Inferior parietal cortex (tissue), 1 donor: ENCODE data around the gene NDEL1.

ENCODE experiments used
- DNase-seq: peaks from one replicate; pipeline ENCODE4 v3.0.0-alpha.2; 2016; ENCODE audit errors: extremely low spot score

Gene NDEL1

DNA sequence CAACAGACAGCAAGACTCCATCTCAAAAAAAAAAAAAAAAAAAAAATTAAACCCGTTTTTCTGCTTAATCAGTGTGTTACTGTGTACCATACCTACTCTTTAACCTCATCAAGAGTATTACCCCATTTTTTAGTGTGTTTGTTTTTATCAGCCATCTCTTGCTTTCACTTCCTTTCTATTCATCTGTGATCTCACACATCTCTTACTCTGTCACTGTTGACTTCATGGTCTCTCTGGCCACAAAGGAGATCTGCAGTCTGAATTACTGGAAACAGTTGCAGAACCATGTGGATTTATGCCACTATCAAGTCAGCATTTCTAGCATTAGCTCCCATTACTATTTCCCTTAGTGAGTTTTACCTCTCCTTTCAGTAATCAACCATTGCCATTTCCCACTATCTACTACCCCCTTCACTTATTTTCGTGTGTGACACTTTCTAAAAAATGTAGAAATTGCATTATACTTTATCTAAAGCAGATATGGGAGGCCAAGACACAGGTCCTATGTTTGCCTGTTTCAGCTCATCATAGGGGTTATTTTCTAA, 20.1 kb downstream of the NDEL1 start:
- no peak for DNase-seq

GRCh38 chr17:8458128-8458527, 22.4 kb downstream of the NDEL1 start:
- DNase-seq: no peak

GRCh38 chr17:8459107-8459506, 23.4 kb downstream of the NDEL1 start:
- DNase-seq: no peak

GRCh38 chr17:8459831-8460230, 24.1 kb downstream of the NDEL1 start:
- no peak for DNase-seq

GRCh38 chr17:8462564-8462963, 26.9 kb downstream of the NDEL1 start:
- no peak for DNase-seq

- DNase-seq: no peak
Observed at GRCh38 chr17:8463099-8463498, 27.4 kb downstream of the NDEL1 start.

- no peak for DNase-seq
Observed at GRCh38 chr17:8464941-8465340, 29.3 kb downstream of the NDEL1 start.

DNA sequence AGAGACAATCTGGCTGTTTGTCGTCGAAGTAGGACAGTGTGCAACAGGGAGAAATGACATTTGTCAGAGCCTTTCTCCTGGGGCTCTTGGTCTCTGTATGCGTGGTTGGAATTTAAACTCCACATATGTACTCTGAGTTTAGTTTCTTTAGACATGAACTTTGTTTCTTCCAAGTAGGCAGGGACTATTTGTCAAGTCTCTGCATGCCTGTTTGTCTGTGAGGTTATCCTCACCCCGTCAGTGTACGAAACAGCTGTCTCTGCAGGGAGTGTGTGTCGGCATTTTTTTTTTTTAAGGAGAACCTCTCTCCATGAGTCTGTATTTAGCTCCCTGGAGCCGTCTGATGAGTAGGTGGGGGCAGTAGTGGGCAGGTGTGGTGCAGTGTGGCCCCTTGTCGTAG, 29.7 kb downstream of the NDEL1 start:
- DNase-seq: no peak

DNA sequence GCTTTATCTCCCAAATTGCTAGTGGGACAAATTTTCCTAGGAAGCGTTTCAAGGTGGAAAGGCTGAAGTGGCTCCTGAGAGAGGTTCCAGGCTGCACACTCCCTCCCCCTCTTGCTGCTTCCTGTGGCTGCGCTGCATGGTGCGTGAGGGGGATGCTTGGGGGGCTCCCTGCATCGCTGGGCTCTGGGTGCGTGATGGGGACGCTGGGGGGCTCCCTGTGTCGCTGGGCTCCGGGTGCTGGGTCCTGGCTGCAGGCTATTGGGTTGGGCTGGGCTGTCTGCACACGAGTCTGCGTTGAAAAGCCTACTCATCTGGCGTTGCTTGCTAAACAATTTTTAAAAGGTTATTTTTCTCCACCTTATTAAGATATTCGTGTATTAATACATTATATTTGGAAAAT, 30.1 kb downstream of the NDEL1 start:
- no peak for DNase-seq

GRCh38 chr17:8466456-8466855, 30.8 kb downstream of the NDEL1 start:
- no peak for DNase-seq

GRCh38 chr17:8466873-8467272, 31.2 kb downstream of the NDEL1 start:
- no peak for DNase-seq

- no peak for DNase-seq
Observed at GRCh38 chr17:8467527-8467926, 31.8 kb downstream of the NDEL1 start.

DNA sequence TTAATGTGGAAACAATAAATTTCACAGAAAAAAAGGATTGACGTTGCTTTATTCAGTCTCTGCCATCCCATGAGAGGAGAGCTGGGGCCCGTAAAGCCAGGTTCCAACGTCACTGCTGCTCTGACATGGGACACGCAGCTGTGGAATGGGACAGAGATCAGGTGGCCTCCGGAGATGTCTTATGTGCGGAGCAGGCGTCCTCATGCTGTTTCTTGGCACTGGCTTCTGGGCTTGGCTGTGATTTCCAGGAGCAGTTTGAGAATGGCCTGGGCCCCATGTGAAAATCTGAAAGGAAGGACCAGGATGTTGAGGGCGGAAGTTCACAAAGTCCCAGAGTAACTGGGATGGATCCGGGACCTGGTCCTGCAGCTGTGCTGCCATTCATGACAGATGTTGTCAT, 32.4 kb downstream of the NDEL1 start:
- no peak for DNase-seq

GRCh38 chr17:8468980-8469379, 33.3 kb downstream of the NDEL1 start:
- no peak for DNase-seq

GRCh38 chr17:8469964-8470363, 34.3 kb downstream of the NDEL1 start:
- DNase-seq: no peak

GRCh38 chr17:8470447-8471047, 34.9 kb downstream of the NDEL1 start:
- peak; percentile 55 for DNase-seq

DNA sequence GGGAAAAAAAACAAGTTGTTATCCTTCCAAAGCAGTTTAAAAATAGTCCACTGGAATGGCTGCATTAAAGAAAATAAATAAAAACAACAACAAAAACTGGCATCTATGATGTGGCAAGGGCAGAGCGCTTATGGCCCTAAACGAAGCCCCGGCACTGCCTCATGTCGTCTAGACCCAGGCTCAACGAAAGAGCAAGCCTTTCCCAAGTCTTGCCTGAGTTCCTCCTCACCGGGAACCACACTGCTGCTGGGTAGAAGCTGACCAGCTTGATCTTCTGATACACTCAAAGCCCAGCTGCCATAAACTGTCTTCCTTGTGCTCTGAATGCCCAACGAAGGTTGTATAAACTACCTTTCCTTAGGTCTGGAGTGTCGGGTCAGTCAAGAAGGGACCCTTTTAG, 37.0 kb downstream of the NDEL1 start:
- DNase-seq: no peak

DNA sequence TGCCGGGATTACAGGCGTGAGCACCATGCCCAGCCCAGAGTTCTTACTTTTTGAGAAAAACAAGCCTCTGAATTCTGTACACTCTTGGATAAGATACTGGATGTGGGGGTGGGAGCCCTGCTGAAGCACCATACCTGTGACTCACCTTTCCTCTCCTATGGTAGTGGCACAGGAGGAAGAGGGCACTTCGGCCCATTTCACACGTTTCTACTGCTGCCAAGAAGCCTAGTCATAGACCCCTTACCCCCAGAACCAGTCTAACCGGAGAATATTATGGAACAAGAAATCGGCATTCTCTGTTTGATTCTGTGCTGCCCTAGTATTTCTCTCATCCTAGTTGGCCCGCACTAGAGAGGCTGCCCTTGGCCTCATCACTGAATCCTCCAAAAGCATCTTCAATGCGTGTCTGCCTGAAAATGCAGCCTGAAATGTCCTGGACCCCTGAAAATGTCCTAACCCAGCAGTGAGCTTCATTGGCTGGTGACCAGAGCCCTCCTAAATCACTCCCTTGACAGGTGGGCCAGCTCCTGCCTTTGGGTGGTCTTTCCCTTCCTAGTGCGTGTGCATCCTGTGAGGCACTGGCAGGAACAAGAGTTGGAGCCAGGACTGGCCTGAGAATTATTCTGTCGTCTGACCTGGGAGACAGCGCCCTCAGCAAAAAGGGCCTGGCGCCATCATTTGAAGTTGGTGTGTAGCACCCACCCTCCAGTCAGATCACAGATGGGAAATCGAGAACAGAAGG, 37.9 kb downstream of the NDEL1 start:
- no peak for DNase-seq

DNA sequence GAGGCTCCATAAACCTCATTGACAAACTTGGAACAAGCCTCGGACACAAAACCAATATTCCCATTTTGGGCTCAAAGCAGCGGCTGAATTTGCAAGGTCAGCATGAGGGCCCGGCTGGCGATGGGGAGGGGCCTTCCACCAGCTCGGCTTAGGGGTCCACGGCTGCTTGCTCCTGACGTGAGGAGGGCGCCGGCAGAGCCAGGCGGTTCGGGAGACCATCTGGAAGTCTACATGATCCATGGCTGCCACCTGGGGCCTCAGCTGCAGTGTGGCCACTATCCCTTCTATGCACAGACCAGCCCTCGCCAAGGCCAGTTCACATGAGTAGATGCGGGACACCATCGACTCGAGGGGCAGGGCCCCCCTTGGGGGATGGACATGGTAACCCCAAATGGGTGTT, 39.1 kb downstream of the NDEL1 start:
- DNase-seq: no peak

- no peak for DNase-seq
Observed at GRCh38 chr17:8475227-8475626, 39.5 kb downstream of the NDEL1 start.

- DNase-seq: no peak
Observed at GRCh38 chr17:8475781-8476180, 40.1 kb downstream of the NDEL1 start.

- DNase-seq: no peak
Observed at GRCh38 chr17:8476741-8477140, 41.1 kb downstream of the NDEL1 start.

DNA sequence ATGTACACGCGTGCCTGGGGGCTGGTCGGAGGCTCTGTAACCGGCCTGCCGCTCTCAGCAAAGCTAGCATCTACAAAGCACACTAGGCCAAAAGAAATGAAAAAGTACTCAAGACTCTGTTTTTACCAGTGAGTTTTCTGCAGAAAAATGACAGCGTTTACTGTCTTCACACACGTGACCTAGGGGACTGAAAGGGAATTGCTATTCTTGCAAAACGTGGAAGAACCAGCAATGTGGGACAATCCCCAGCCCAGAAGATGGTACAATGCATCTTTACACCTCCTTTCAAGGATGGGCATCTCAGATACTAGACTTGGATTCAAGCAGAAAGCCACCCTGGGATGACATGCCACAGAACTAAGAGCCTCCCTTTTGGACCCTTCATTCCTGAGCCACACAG, 41.5 kb downstream of the NDEL1 start:
- no peak for DNase-seq
